KMS-11 (cell line): ENCODE measurements around the gene ANKIB1.

Source experiments
- H2AFZ ChIP-seq: fragments of 200-600 bp; sonication (generic); 2 replicates; pipeline ENCODE4 v1.6.1; 2016; ENCODE audit warnings: antibody characterized with exemption, mixed run types, low read depth
- H3K27ac ChIP-seq: fragments of 200-600 bp; sonication (generic); 2 replicates; pipeline ENCODE4 v1.6.1; 2016; ENCODE audit warnings: mild to moderate bottlenecking, mixed run types
- H3K27me3 ChIP-seq: fragments of 200-600 bp; sonication (generic); 2 replicates; pipeline ENCODE4 v1.6.1; 2017; ENCODE audit warnings: mild to moderate bottlenecking, low read depth, mixed run types, moderate library complexity; ENCODE audit not compliant: insufficient read depth
- H3K36me3 ChIP-seq: fragments of 200-600 bp; sonication (generic); 2 replicates; pipeline ENCODE4 v1.6.1; 2017; ENCODE audit warnings: mild to moderate bottlenecking, mixed run types; ENCODE audit not compliant: insufficient read depth
- H3K4me1 ChIP-seq: fragments of 200-600 bp; sonication (generic); 2 replicates; pipeline ENCODE4 v1.6.1; 2016; ENCODE audit warnings: mild to moderate bottlenecking, low read depth, mixed run types; ENCODE audit not compliant: poor library complexity, severe bottlenecking
- H3K4me2 ChIP-seq: fragments of 200-600 bp; sonication (generic); 2 replicates; pipeline ENCODE4 v1.7.0; 2016; ENCODE audit warnings: mild to moderate bottlenecking, mixed run types
- H3K4me3 ChIP-seq: fragments of 200-600 bp; sonication (generic); IDR thresholded peaks from 2 replicates; pipeline ENCODE4 v1.6.1; 2017; ENCODE audit warnings: low read depth, low read length, mixed read lengths; ENCODE audit not compliant: insufficient read depth
- H3K79me2 ChIP-seq: fragments of 200-600 bp; sonication (generic); 2 replicates; pipeline ENCODE4 v1.6.1; 2016; ENCODE audit warnings: low read depth, mixed run types; ENCODE audit not compliant: insufficient read depth
- H3K9ac ChIP-seq: fragments of 200-600 bp; sonication (generic); 2 replicates; pipeline ENCODE4 v1.6.1; 2016; ENCODE audit warnings: mild to moderate bottlenecking, mixed run types
- H4K20me1 ChIP-seq: fragments of 200-600 bp; sonication (generic); 2 replicates; pipeline ENCODE4 v1.6.1; 2016; ENCODE audit warnings: mild to moderate bottlenecking, mixed run types; ENCODE audit not compliant: insufficient read depth
- CTCF ChIP-seq: fragments of 200-600 bp; sonication (generic); conservative IDR thresholded peaks from 2 replicates; pipeline ENCODE4 v1.6.1; 2017; ENCODE audit warnings: low read depth, mild to moderate bottlenecking, antibody characterized with exemption, low read length, moderate library complexity, mixed read lengths

ANKIB1 gene

GRCh38 chr7:92375013-92375412 lies 129.2 kb downstream of the ANKIB1 start:
- H3K27me3 ChIP-seq, result no peaks in the 10 kb centered on the region
- H3K4me1 ChIP-seq, result no peaks in the 10 kb centered on the region
- H3K4me3 ChIP-seq, result no peak overlapping the region
- H3K4me2 ChIP-seq, result no peak overlapping the region
- TF ChIP-seq CTCF, result no peak
- no peak overlapping the region for H2AFZ ChIP-seq
- no peak overlapping the region for H3K27ac ChIP-seq
- H3K36me3 ChIP-seq, result no peaks in the 10 kb centered on the region
- no peaks in the 10 kb centered on the region for H3K79me2 ChIP-seq
- no peaks in the 10 kb centered on the region for H4K20me1 ChIP-seq
- H3K9ac ChIP-seq, result no peak overlapping the region

GRCh38 chr7:92391071-92391470 lies 145.3 kb downstream of the ANKIB1 start:
- Histone ChIP-seq H3K4me1 (no peaks in the 10 kb centered on the region), H3K9ac (no peak overlapping the region), H3K27ac (no peak overlapping the region), H2AFZ (no peak overlapping the region), H4K20me1 (no peaks in the 10 kb centered on the region; the same call in 1 of the 2 replicates), H3K4me2 (no peak overlapping the region), H3K27me3 (no peaks in the 10 kb centered on the region), H3K4me3 (no peak overlapping the region), H3K79me2 (no peaks in the 10 kb centered on the region), H3K36me3 (no peaks in the 10 kb centered on the region)
- TF ChIP-seq CTCF, result no peak

- no peak for TF ChIP-seq CTCF
- no peaks in the 10 kb centered on the region for H3K27me3 ChIP-seq
- H2AFZ ChIP-seq, result no peak overlapping the region
- H3K4me1 ChIP-seq, result no peaks in the 10 kb centered on the region
- no peak overlapping the region for H3K27ac ChIP-seq
- no peak overlapping the region for H3K4me3 ChIP-seq
- H4K20me1 ChIP-seq, result no peaks in the 10 kb centered on the region
- no peaks in the 10 kb centered on the region for H3K36me3 ChIP-seq
- H3K9ac ChIP-seq, result no peak overlapping the region
- no peaks in the 10 kb centered on the region for H3K79me2 ChIP-seq
- H3K4me2 ChIP-seq, result no peak overlapping the region
Measured at GRCh38 chr7:92397542-92397941, 151.8 kb downstream of the ANKIB1 start.

GRCh38 chr7:92400013-92400412 lies 154.2 kb downstream of the ANKIB1 start:
- TF ChIP-seq CTCF, result no peak
- no peak overlapping the region for H3K27ac ChIP-seq
- H3K79me2 ChIP-seq, result no peaks in the 10 kb centered on the region
- no peak overlapping the region for H3K9ac ChIP-seq
- no peak overlapping the region for H3K4me3 ChIP-seq
- H2AFZ ChIP-seq, result no peak overlapping the region
- H3K4me1 ChIP-seq, result no peaks in the 10 kb centered on the region
- no peak overlapping the region for H3K4me2 ChIP-seq
- H4K20me1 ChIP-seq, result no peaks in the 10 kb centered on the region
- H3K27me3 ChIP-seq, result no peaks in the 10 kb centered on the region
- no peaks in the 10 kb centered on the region for H3K36me3 ChIP-seq
